CD4-positive, alpha-beta T cell treated with Interleukin-15 for 1 hour (primary cell): ENCODE results near the gene APPL1.

Experiments
- DNase-seq: peaks from one replicate; pipeline ENCODE4 v3.0.0-alpha.2; 2020

The APPL1 gene, protein sequence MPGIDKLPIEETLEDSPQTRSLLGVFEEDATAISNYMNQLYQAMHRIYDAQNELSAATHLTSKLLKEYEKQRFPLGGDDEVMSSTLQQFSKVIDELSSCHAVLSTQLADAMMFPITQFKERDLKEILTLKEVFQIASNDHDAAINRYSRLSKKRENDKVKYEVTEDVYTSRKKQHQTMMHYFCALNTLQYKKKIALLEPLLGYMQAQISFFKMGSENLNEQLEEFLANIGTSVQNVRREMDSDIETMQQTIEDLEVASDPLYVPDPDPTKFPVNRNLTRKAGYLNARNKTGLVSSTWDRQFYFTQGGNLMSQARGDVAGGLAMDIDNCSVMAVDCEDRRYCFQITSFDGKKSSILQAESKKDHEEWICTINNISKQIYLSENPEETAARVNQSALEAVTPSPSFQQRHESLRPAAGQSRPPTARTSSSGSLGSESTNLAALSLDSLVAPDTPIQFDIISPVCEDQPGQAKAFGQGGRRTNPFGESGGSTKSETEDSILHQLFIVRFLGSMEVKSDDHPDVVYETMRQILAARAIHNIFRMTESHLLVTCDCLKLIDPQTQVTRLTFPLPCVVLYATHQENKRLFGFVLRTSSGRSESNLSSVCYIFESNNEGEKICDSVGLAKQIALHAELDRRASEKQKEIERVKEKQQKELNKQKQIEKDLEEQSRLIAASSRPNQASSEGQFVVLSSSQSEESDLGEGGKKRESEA

GRCh38 chr3:57227204-57227929 lies at the start of gene APPL1:
Gene APPL1 (plus strand): TSS chr3:57227729. CDS start chr3:57227884, 155 bp downstream.
- DNase-seq: peak; percentile 87

DNA sequence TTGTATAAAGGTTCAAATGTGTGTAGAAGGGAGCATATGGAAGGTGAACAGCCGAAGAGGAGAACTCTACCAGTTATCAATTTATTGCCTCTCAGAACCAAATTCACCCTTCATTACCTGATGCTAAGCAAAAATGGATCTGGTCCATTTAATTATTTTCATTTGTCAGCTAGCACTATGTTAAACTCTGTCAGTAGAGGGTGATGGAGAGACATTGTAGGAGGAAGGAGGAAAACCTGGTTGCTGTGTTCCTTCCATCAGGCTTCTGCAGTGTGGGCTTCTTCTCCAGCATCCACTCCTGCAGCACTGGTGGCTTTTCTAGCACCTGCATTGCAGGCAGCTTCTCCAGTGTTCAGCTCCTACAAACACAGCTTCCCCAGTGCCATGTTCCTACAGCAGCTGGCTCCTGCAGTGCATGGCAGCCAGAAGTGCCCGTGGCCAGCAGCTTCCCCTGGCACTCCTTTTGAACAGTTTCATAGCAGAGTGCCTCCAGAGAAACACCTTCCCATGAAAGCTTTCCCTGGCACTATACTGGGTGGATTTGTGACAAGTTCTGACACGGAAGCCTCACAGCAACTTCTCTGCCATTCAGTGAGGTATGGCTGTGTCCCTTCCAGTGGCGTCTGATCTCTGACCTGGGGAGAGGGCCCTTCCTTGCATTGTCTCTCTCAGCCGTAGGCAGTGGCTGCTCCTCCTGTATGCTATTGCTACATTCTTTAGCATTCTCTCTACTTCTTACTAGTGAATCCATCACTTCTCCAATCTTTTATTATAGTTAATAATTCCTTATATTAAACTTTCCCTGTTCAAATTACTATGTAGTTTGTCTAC lies 47.7 kb upstream of the APPL1 start:
- DNase-seq: no peak

GRCh38 chr3:57184526-57184925 lies 43.0 kb upstream of the APPL1 start:
- DNase-seq: no peak

- no peak for DNase-seq
These were observed 35.5 kb upstream of the APPL1 start for GRCh38 chr3:57192028-57192427.

DNA sequence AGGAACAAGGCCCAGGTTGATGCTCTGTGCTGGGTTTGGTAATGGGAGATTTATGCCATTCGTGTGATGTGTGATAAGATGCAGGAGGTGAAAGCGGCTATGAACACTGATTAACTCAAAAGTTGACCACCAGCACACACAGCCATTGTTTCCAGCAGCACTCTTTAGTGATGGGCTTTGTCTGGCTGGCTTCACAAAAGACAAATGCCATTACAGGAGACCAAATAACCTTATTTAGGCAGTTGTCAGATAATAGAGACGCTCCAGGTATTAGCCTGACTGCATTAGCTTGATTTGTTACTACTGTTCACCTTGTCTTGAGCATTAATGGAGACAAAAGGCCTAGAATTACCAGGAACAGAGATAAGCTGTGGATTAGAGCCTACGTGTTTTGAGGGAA lies 32.9 kb upstream of the APPL1 start:
- DNase-seq: no peak

DNA sequence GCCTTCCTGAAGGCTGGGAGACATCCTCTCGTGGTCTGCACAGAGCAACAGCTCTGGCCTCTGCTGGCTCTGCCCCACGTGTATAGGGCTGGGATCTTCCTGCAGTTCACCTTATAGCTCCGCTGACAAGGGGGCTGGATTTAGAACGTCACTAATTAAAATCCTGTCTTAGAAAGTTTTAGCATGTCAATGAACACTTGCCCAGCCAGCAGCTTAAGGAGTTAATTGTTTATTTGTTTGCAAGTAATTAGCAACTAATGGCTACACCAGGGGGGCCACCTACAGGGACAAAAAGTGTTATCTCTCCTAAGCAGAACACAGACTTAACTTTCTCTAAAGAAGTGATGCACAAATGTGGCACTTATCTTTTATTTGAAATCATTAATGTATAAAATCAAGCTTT lies 27.6 kb upstream of the APPL1 start, which contains the start of gene HESX1:
Gene HESX1 (minus strand): TSS at position 84 of the 403 bp plus-strand sequence. CDS start 60 bp downstream, at position 24.
- DNase-seq: no peak

DNA sequence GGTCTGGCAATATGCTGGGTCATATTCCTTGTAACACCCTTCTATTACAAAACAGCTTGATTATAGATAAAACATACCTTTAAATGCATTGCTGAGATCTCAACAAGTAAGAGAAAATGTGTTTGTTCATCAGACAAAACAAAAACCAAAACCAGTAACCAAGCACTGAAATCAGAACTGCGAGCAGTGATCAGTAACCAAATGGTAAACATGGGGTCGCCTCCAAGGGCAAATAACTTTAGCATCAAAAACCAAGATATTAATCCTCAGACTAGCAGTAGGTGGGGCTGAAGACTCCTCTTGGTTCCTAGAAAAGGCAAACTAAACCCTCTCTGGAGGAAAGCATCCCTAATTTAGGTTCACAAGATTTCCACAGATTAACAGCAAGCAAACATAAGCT lies 21.1 kb upstream of the APPL1 start:
- no peak for DNase-seq

DNA sequence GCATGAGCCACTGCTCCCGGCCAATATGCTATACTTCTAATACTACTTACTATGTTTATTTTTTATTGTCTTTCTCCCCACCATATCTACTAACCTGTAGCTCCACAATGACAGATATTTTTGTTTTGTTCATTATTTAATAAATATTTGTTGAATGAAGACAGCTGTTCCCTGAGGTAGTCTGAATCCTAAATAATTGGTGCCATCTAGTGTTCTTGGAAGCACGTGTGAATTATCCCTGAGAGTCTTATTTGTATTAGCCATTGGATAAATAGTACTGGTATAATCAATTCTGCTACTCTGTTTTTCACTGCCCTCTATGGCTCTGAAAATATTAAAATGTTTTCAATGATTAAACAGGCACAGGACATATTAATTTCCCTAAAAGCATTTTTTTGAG lies 5.6 kb upstream of the APPL1 start:
- DNase-seq: no peak

DNA sequence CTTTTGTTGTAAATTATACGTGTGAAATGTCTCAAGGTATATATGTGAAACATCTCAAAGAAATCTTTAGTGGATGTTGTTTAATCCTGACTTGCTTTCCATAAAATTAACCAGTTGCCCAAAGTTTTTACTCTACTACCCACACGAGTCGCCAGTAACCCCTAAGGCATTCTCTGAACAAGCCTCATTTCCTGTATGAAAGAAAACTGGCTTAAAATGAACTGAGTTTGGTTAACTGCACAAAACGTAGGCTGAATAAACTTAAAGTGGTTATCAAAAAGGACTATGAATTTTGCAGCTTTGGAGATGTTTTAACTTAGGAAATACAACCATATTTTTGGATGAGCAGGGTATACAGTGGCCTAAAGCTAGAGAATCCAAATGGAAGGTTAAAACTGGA lies 2.7 kb upstream of the APPL1 start:
- DNase-seq: no peak

DNA sequence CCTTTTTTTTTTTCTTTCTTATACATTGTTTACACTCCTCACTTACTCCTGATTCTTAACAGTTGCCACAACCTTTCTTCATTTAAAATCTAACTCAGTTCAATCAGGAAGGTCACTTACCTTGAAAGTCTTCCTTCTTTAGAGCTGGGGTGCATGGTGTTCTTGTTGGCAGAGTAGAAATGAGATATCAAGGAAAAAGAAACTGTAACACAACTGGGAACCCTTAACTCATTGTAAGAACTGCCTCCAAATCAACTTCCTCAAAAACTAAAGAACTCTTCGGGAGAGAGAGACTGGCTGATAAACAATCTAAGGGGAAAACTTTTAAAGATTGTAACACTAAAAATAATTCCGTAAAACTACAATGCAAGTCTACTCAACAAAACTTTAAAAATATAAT lies 1.4 kb upstream of the APPL1 start:
- no peak for DNase-seq

DNA sequence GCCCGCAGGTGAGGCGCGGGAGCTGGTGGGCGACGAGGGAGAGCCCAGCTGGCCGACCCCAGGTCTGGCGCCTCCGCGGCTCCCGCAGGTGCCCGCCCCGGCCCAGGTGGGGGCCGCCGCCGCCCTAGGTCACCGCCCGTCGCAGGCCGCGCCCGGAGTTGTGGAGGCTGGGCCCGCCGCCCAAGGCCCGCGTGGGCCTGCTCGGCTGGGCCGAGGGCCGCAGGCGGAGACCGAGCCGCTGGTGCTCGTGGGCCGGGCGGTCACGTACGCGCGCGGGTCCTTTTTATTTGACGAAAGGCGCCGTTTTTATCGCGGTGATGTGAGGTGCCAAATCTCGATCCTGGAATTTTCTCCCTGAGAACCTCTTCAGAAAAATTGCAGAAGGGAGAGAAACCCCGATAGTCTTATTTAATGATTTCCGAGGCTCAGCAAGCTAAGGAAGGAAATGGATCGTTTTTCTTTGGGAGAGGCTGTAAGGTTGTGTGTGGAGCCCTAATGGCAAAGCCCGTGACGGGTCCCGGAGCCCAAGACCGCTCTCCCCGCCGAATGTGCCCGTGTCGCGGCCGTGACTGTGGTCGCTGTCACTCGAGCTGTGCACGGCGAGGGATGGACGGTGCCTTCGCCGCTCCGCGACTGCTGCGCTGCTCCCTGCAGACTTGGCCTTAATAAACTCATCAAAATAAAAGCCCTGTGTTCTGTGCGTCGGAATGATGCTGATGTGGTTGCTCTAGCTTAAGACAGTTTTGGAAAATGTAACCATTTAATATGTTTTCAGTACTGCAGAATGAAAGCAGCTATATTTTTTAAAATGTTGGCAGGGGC lies 612 bp downstream of the APPL1 start:
- DNase-seq: peak; percentile 35

DNA sequence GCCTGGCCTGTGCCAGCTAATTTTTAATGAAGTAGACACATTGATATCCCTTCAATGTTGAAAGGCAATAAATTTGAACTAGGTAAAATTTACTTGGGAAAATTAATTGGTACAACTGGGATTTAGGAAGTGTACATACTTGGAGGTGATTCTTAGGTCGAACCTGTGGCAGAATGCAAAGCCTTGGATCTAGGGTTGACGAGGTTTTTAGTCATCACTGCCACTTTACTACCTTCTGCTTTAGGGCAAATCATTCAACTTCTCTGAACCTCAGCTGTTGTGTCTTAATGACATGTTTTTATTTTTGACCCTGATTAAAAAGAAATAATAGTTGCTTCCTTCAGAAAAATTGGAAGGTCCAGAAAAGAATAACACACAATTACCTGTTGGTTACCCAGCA lies 2.5 kb downstream of the APPL1 start:
- no peak for DNase-seq

GRCh38 chr3:57233799-57234198 lies 6.3 kb downstream of the APPL1 start:
- DNase-seq: no peak

DNA sequence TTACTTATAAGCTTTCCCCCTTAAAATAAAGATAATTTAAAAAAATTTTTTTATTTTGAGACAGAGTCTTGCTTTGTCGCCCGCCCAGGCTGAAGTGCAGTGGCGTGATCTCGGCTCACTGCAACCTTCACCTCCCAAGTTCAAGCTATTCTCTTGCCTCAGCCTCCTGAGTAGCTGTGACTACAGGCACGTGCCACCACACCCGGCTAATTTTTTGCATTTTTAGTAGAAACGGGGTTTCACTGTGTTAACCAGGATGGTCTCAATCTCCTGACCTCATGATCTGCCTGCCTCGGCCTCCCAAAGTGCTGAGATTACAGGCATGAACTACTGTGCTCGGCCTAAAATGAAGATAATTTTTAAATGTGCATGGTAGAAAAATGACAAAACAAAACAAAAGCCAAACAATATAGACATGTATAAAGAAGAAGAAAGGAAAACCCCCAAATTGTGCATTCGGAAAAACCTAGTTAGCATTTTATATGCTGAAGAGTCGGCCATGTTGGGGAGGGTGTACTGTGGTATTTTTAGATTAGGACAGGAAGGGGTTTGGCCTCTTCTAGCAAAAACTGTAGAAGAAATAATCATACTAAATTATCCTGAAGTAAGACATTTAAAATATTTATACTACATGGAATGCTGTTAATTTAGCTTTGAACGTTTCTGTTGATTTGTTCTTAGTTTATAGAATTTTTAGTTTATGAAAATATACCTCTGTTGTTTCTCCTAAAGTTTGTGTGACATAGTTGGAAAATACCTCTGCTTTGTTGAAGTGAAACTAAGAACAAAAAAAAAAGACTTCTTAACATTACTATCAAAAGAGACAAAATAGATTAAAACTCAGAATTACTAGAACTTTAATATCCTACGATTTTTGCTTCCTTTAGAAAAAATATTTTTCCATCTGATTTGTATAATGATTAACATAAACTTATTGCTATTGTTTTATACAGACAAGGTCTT lies 7.4 kb downstream of the APPL1 start:
- DNase-seq: no peak

DNA sequence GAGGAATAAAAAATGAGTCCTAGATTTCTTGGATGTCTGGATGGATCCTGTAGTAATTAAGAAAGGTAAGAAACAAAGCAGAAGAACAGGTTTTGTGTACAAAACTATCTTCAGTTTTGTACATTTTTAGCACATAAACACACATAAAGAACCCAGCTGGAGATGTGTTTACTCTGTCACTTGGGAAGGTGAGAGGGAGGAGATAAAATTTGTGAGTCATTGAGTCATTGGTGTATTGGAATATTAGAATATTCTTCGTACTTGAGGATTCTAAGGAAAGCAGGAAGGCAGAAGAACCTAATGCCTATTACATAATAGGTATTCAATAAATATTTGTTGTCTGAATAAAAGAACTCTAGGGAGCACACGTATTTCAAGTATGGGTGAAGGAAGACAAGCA lies 17.4 kb downstream of the APPL1 start:
- no peak for DNase-seq

- DNase-seq: no peak
These were observed 24.9 kb downstream of the APPL1 start for GRCh38 chr3:57252404-57252803.

GRCh38 chr3:57256844-57257243 lies 29.3 kb downstream of the APPL1 start:
- no peak for DNase-seq

DNA sequence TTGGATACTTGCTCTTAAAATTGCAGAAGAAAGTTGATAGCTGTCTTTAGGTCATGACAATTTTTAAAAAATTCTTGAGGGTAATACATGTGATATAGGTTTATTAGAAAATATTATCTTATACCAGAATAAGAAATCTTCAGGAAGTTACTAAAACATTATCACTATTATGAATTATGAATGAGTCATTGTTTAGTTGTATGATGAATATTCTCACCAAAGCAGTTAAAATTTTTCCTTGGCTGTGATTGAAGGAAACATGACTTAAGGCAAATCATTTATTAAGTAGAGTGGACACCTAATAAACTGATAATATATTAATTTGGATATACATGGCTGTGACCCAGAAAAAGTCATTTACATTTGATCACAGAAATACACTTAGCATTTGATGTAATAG lies 30.1 kb downstream of the APPL1 start:
- no peak for DNase-seq

GRCh38 chr3:57261119-57261518 lies 33.6 kb downstream of the APPL1 start:
- no peak for DNase-seq

DNA sequence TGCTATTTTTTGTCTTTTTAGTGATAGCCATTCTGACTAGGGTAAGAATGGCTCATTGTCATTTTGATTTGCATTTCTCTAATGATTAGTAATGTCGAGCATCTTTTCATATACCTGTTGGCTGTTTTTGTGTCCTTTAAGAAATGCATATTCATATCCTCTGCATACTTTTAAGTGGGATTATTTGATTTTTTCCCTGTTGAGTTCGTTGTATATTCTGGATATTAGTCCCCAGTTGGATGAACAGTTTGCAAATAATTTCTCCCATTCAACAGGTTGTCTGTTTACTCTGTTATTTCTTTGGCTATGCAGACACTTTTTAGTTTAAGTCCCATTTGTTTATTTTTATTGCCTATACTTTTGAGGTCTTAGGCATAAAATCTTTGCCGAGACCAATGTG lies 34.4 kb downstream of the APPL1 start:
- no peak for DNase-seq

DNA sequence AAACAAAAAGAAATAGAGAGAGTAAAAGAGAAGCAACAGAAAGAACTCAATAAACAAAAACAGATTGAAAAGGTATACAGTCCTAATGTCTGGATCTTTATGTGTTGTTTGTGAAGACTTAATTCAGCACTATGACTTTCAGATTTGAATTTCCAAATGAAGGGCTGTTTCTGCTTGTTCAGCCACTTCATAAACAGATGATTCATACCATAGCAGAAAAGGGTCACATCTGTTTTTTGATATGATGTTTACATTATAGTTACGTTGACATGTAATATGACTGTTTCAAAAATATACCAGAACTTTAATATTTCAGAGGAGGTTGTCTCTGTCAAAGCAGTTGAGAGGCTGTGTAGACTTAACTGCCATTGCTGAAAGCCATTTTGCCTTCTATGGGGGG lies 40.9 kb downstream of the APPL1 start:
- no peak for DNase-seq
